ENCODE results near the gene CEP250.
"Not testable (repeated sequence)": the region's sequence is repeated elsewhere in the genome, so short reads cannot be mapped to it uniquely, and the experiment has no call there.

The CEP250 gene, protein sequence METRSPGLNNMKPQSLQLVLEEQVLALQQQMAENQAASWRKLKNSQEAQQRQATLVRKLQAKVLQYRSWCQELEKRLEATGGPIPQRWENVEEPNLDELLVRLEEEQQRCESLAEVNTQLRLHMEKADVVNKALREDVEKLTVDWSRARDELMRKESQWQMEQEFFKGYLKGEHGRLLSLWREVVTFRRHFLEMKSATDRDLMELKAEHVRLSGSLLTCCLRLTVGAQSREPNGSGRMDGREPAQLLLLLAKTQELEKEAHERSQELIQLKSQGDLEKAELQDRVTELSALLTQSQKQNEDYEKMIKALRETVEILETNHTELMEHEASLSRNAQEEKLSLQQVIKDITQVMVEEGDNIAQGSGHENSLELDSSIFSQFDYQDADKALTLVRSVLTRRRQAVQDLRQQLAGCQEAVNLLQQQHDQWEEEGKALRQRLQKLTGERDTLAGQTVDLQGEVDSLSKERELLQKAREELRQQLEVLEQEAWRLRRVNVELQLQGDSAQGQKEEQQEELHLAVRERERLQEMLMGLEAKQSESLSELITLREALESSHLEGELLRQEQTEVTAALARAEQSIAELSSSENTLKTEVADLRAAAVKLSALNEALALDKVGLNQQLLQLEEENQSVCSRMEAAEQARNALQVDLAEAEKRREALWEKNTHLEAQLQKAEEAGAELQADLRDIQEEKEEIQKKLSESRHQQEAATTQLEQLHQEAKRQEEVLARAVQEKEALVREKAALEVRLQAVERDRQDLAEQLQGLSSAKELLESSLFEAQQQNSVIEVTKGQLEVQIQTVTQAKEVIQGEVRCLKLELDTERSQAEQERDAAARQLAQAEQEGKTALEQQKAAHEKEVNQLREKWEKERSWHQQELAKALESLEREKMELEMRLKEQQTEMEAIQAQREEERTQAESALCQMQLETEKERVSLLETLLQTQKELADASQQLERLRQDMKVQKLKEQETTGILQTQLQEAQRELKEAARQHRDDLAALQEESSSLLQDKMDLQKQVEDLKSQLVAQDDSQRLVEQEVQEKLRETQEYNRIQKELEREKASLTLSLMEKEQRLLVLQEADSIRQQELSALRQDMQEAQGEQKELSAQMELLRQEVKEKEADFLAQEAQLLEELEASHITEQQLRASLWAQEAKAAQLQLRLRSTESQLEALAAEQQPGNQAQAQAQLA (N-terminal part only)

DNA sequence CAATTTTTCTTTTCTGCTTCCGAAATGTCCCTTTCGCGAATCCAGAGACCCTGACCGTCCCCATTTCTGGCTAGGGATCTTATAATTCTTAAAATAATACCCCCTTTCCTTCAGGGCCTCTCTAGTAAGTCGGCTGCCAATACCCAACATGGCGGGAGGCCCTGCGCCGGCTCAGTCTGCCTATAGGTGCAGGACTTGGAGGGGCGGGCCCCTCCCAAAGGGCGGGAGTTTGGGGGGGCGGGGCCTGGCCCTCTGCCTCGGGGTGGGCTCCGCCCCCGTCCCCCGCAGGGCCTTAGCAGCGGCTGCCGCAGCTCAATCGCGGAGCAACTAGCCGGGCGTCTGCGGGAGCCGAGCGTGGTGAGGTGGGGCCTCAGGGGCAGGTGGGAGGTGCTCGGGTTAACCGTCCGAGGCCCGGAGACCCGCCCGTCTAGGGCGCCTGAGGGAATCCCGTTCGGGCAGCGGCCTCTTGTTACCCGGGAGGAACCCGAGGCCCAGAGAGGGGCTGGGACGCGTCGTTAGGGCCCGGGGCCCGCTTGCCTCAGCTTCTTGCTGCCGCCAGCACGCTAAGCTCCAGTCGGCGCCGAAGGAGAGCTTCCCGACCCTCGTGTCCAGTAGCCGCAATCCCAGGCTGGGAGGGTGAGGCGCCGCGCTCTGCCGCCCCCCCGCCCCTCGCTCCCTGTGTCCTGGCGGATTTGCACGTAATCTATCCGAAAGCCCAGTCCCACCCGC, at the start of gene CEP250:
TSS of gene CEP250 (plus strand) at position 718 of the 729 bp plus-strand sequence. CDS start 6,770 bp downstream, outside the sequence.
- DNase-seq (ENCODE audit: low spot score), result peak; percentile 88

DNA sequence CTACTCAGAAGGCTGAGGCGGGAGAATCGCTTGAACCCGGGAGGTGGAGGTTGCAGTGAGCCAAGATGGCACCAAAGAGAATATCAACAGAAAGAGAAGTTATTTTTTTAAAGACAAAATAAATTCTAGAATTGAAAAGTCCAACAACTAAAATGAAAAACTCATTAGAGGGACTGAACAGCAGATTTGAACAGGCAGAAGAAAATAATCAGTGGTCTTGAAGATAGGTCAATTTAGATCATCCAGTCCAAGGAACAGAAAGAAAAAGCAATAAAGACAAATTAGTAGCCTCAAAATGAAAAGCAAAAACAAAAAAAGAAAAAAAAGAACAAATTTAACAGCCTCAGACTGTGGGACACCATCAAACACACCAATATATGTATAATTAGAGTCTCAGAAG, 49.6 kb upstream of the CEP250 start:
- no peak for DNase-seq (ENCODE audit: low spot score)

GRCh38 chr20:35408270-35408669, 47.1 kb upstream of the CEP250 start:
- DNase-seq (ENCODE audit: low spot score), result no peak

GRCh38 chr20:35409542-35409941, 45.9 kb upstream of the CEP250 start:
- DNase-seq (ENCODE audit: low spot score), result no peak

DNA sequence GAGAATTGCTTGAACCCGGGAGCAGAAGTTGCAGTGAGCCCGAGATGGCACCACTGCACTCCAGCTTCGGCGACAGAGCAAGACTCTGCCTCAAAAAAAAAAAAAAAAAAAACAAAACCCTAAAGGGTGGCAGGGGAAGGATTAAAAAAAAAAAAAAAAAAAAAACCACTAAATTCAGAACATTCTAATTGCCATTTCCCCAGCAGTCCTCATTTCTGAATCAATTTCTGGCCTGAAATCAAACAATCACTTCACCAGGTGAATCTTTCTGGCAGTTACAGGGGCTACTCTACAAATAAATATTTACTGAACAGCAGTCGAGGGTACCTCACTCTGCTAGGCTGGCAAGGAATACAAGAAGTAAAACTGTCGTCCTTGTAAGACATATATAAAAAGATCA, 44.8 kb upstream of the CEP250 start:
- DNase-seq (ENCODE audit: low spot score), result no peak

DNA sequence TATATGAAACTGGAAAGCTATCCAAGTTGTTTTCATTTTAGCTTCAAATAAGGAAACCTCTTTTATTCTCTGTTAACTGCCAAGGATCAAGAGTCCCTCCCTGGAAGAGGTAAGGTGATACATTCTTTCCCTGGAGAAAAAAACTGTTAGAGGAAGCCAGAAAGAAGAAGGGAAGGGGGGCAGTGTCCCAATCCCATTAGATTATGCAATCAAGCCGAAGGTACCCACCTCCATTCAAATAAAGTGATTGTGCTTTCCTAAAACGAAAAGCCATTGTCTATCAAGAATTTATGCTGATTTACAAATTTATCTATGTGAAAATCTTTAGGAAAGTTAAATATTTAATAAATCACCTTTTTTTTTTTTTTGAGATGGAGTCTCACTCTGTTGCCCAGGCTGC, 34.1 kb upstream of the CEP250 start:
- DNase-seq (ENCODE audit: low spot score), result no peak

DNA sequence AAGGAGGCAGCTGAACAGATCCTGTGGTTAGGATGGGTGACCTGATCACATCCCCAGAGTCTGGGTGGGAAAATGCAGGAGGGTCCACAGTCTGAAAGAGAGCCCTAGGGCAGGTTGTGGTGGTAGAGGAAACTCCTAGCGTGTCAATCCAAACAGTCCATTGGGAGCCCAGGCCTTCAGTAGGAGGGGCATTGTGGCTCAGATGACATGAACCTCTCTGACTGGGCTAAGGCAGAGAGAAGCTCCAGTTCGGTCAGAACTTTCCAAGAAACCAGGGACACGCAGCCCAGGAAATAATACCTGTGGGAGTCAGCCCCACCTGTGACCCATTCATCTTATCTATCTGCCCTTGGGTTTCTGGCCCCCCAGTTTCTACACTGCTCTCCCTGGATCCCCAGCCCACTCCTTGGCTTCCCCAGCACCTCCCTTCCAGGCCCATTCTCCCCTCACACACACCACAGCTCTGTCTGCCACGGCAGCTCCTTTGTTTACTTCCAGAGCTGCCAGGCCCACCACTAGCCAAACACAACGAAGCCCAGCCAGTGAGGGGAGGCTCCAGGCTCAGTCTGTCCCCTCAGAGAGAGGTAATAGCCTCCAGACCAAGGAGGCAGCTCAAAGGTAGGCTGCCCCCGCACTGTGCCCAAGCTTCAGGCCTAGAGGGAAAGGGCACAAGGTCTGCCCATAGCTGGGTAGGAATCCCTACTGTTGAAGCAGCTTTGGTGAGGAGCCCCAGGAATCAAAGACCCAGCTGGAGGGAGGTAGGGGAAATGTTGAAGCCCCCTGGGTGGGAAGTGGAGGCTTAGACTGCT, 23.6 kb upstream of the CEP250 start:
- no peak for DNase-seq (ENCODE audit: low spot score)

- no peak for DNase-seq (ENCODE audit: low spot score)
Measured at GRCh38 chr20:35432430-35432735, 23.0 kb upstream of the CEP250 start.

DNA sequence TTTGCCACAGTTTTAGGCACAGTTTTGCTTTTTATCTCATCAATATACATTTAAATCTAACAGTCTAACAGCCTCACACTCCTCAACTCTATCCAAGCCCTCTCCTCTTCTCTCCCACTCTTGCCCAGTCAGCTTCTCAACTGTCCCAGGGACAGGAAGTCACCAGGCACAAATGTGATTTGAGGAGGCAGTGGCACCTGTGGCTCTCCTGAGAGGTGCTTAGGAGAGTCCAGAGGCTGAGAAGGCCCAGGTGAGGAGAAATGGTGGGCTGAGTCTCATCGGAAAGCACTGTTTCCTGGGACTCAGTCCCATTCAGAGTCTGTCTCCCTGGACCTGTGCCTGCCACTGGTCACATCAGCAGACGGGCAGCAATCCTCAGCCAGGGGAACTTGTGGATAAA, 22.1 kb upstream of the CEP250 start:
- no peak for DNase-seq (ENCODE audit: low spot score)

- DNase-seq (ENCODE audit: low spot score), result no peak
Measured at GRCh38 chr20:35434085-35435005, 21.1 kb upstream of the CEP250 start.

GRCh38 chr20:35436177-35436573, 19.2 kb upstream of the CEP250 start:
- DNase-seq (ENCODE audit: low spot score), result no peak

- no peak for DNase-seq (ENCODE audit: low spot score)
Measured at GRCh38 chr20:35437599-35437998, 17.8 kb upstream of the CEP250 start.

DNA sequence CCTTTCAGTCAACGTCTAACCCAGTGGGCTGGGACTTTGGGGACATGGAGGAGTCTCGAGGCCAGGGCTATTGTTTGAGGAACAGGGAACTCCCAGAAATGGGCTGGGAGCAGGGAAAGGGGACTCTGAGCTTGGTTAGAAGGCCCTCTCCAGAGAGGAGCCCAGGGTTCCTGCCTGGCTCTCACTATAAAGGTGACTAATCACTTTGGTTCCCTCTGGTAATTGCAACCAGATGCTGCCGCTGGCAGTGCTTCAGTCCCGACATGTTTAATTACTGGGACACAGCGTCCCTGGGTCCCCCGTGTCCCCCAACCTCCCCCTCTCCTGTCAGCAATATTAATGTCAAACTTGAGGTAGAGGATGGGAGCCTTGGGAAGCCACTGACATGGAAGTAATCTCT, 12.4 kb upstream of the CEP250 start:
- DNase-seq (ENCODE audit: low spot score), result no peak

DNA sequence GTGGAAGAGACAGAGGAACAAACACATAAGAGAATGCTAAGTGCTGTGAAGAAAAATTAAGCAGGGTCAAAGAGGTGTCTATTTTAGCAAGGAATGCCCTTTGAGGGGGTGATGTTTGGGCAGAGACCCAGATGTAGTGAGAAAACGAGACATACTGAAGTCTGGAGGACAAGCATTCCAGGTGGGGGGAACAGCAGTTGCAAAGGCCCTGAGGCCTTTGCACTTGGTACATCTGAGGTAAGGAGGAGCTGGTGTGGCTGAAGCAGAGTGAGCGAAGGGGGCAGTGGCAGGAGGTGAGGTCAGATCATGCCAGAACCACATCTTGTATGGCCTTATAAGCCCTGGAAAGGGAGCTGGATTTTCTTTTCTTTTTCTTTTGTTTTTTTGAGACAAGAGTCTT, 11.2 kb upstream of the CEP250 start:
- DNase-seq (ENCODE audit: low spot score), result no peak

DNA sequence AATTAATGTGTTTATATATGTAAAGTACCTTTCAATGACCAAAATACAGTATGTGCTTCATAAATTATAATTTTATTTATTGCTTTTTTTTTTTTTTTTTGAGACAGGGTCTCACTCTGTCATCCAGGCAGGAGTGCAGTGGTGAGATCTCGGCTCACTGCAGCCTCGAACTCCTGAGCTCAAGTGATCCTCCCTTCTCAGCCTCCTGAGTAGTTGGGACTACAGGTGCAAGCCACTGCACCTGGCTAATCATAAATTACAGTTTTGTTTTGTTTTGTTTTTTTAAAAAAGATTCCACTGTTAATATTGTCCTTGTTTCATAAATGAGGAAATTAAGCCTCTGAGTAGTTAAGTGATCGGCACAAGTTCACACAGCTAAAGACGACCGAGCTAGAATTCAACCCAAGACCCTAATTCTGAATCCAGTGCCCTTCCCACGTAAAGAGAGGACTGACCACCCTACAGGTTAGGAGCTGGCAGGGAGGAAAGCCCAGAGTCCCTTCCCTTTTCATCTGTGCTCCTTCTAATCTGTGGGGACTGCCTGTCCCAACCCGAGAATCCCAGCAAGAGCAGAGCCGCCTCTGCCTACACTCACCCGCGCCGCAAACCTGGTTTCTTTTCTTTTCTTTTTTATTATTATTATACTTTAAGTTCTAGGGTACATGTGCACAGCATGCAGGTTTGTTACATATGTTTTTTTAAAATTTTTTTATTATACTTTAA, 8.9 kb upstream of the CEP250 start:
- no peak for DNase-seq (ENCODE audit: low spot score)

DNA sequence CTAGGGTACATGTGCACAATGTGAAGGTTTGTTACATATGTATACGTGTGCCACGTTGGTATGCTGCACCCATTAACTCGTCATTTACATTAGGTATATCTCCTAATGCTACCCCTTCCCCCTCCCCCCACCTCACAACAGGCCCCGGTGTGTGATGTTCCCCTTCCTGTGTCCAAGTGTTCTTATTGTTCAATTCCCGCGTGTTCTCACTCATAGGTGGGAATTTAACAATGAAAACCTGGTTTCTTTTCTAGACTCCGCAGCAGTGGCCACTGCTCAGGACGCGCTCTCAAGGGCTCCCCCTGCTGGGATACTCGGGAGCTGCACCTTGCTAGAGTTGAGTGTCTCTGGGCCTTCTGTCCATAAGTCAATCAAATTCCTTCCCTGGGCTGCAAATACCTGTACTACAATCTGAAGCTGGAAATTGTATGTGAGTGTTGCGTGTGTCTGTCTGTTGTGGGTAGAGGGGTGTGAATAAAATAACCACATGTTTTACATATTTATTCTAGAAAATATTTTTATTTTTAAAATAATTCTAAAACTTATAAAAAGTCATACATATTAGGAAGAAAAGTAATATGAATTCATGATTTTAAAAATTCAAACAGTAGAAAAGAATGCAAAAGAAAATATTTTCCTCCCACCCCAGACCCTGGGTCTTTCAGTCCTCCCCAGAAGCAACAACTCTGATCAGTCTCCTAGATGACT, 8.2 kb upstream of the CEP250 start:
- peak; percentile 83 for DNase-seq (ENCODE audit: low spot score)

DNA sequence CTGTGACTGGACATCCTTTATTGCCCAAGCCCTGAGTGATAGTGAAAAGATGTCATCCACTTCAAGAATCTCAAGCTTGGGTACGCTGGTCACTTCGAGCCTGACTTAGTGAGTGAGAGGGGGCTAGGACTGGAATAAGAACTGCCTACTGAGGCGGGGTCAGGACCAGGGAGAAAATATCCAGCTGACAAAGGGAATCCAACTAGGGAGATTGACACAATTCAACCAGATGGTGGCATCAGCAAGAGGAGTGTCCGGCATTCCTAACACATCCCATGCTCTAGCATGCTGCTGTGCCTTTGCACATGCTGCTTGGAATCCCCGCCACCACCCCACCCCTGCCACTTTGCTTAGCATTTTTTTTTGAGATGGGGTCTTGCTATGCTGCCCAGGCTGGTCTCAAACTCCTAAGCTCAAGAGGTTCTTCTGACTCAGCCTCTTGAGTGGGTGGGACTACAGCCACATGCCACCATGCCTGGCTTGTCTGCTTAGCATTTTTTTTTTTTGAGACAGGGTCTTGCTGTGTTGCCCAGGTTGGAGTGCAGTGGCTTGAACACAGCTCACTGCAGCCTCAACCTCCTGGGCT, 6.5 kb upstream of the CEP250 start:
- DNase-seq (ENCODE audit: low spot score), result no peak

DNA sequence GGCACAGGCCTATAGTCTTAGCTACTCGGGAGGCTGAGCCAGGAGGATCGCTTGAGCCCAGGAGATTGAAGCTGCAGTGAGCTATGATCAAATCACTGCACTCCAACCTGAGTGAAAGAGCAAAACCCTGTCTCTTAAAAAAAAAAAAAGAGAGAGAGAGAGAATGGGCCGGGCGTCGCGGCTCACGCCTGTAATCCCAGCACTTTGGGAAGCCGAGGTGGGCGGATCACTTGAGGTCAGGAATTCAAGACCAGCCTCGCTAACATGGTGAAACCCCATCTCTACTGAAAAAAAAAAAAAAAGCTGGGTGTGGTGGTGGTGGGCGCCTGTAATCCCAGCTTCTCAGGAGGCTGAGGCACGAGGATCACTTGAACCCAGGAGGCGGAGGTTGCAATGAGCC, 5.5 kb upstream of the CEP250 start:
- not testable (repeated sequence) for DNase-seq (ENCODE audit: low spot score)

Measured in HuH-7.5 (cell line).